Measurements from ENCODE around the gene PARS2.
"Not testable (repeated sequence)": the region's sequence is repeated elsewhere in the genome, so short reads cannot be mapped to it uniquely, and the experiment has no call there.

Gene PARS2

GRCh38 chr1:54788459-54788858, 24.1 kb upstream of the PARS2 start:
- DNase-seq (no peak), ATAC-seq (no peak)
- Mint-ChIP-seq H3K27me3 (no peaks in the 10 kb centered on the region), H3K27ac (peak overlapping the region in 1 of 2 donors; percentile 30), H3K4me3 (no peak overlapping the region), H3K4me1 (no peaks in the 10 kb centered on the region), H3K9me3 (no peaks in the 10 kb centered on the region)

DNA sequence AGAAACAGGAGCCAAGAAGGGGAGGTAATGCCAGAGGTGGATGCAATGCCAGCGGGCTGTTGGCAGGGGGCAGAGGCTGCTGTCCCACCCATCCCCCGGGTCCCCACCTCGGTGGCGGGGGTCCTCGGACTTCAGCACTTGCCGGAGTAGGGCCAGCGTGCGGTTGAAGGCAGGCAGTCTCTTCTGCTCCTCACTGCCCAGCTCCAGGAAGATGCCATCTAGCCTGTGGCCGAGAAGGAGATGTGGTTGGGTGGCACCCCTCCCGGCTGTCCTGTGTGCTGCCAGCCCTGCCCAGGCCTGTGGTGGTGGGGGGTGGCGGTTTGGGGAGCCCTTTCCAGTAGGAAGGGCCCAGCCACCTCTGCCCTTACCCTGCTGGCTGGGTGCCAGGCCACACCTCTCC, 23.3 kb upstream of the PARS2 start:
- no peaks in the 10 kb centered on the region for H3K27me3 Mint-ChIP-seq

GRCh38 chr1:54786778-54787177, 22.5 kb upstream of the PARS2 start:
- H3K27me3 Mint-ChIP-seq = no peaks in the 10 kb centered on the region
- no peaks in the 10 kb centered on the region for H3K4me1 Mint-ChIP-seq
- ATAC-seq = no peak

More for the DNA sequence above, 23.3 kb upstream of the PARS2 start:
- DNase-seq (no peak), ATAC-seq (peak; percentile 29)
- Mint-ChIP-seq H3K4me3 (no peak overlapping the region), H3K27ac (peak overlapping the region in 1 of 2 donors; percentile 77), H3K9me3 (no peaks in the 10 kb centered on the region), H3K4me1 (no peaks in the 10 kb centered on the region)

GRCh38 chr1:54784066-54784465, 19.7 kb upstream of the PARS2 start:
- no peaks in the 10 kb centered on the region for H3K9me3 Mint-ChIP-seq
- no peak overlapping the region for H3K4me3 Mint-ChIP-seq
- H3K4me1 Mint-ChIP-seq = no peaks in the 10 kb centered on the region
- ATAC-seq (no peak), DNase-seq (no peak)
- H3K27ac Mint-ChIP-seq = no peak overlapping the region
- no peaks in the 10 kb centered on the region for H3K27me3 Mint-ChIP-seq

More at GRCh38 chr1:54786778-54787177, 22.5 kb upstream of the PARS2 start:
- Mint-ChIP-seq H3K9me3 (no peaks in the 10 kb centered on the region), H3K4me3 (no peak overlapping the region), H3K27ac (peak overlapping the region in 1 of 2 donors; percentile 7)
- no peak for DNase-seq

GRCh38 chr1:54782588-54782987, 18.3 kb upstream of the PARS2 start:
- Mint-ChIP-seq H3K4me1 (no peaks in the 10 kb centered on the region), H3K4me3 (no peak overlapping the region), H3K27me3 (no peaks in the 10 kb centered on the region), H3K27ac (no peak overlapping the region), H3K9me3 (no peaks in the 10 kb centered on the region)
- DNase-seq (no peak), ATAC-seq (no peak)

DNA sequence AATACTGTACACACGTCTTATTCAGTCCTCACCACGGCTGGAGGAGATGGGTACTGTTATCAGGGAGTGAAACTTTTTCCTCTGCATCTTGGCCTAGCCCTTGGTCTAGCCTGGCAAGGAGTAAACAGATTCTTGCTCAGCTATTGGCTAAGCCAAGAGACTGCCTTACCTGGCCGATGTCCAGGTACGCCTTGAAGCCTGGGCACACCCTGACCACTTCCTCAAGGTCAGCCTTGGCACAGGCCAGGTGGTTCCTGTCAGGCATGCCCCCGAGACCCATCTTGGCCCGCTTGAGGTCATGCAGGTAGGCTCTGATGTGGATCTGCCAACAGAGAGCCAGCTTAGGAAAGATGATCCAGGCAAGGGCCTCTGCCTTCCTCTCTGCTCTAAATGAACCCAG, 17.8 kb upstream of the PARS2 start:
- H3K9me3 Mint-ChIP-seq = no peaks in the 10 kb centered on the region
- H3K4me1 Mint-ChIP-seq = no peaks in the 10 kb centered on the region
- H3K4me3 Mint-ChIP-seq = no peak overlapping the region
- DNase-seq (no peak), ATAC-seq (no peak)
- H3K27ac Mint-ChIP-seq = no peak overlapping the region
- no peaks in the 10 kb centered on the region for H3K27me3 Mint-ChIP-seq

- H3K4me3 Mint-ChIP-seq = no peak overlapping the region
- no peak overlapping the region for H3K27ac Mint-ChIP-seq
- no peaks in the 10 kb centered on the region for H3K27me3 Mint-ChIP-seq
- peak; percentile 40 for ATAC-seq
- H3K9me3 Mint-ChIP-seq = no peaks in the 10 kb centered on the region
- no peak for DNase-seq
- H3K4me1 Mint-ChIP-seq = no peaks in the 10 kb centered on the region
These were observed 16.9 kb upstream of the PARS2 start for GRCh38 chr1:54781023-54781723.

GRCh38 chr1:54777431-54777830, 13.1 kb upstream of the PARS2 start:
- H3K4me1 Mint-ChIP-seq = no peaks in the 10 kb centered on the region
- H3K4me3 Mint-ChIP-seq = no peak overlapping the region
- H3K27ac Mint-ChIP-seq = no peak overlapping the region
- H3K27me3 Mint-ChIP-seq = no peaks in the 10 kb centered on the region
- no peak for DNase-seq
- no peaks in the 10 kb centered on the region for H3K9me3 Mint-ChIP-seq
- no peak for ATAC-seq

DNA sequence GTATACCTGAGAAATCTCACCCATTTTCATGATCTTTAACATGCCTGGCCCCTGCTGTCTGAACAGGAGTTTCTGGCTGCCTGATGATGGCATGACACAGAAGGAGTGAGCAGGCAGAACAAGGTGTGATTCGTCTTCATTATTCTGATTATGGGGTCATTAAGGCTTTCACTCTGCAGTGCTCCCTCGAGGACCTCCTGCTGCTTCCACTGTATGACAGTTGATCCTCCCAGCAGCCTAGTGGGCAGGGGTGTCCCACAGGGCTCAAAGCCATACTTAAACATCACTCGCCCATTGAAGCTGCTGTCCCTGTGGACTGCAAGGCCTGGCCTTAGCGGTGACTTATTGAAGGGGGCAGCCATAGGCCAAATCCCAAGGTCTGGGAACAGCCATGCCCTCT, 12.7 kb upstream of the PARS2 start:
- no peak for DNase-seq
- Mint-ChIP-seq H3K4me1 (no peaks in the 10 kb centered on the region), H3K27me3 (no peaks in the 10 kb centered on the region), H3K27ac (no peak overlapping the region), H3K4me3 (no peak overlapping the region), H3K9me3 (no peaks in the 10 kb centered on the region)
- ATAC-seq = no peak

DNA sequence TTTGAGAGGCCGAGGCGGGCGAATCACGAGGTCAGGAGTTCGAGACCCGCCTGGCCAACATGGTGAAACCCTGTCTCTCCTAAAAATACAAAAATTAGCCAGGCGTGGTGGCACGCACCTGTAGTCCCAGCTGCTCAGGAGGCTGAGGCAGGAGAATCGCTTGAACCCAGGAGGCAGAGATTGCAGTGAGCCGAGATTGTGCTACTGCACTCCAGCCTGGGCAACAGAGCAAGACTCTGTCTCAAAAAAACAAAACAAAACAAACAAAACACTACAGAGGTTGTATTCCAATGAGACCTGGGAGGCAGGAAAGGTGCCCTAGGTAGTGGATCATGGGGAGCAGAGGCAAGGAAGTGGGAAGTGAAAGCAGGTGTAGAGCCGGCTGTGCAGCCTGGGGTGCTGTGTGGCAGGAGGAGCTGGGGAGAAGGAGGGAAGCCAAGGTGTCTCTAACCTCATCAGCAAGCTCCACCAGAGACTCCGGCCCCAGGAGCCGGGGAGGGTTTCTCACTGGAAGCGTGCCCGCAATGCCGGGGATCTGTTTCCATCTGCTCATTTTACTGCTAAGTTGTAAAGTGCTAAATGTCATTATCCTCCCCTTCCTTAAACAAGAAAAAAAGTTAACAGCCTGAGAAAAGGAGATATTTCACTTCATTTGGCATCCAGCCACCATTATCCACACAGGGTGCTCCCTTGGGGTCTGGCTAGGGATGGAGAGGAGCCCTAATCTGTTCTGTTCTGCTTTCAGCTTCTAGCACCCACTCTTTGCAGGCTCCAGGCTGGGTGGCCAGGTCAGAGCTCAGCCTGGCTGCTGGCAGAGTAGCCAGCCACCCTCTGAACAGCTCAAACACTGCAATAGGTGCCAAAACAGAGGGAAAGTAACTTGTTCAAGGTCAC, 11.8 kb upstream of the PARS2 start:
- DNase-seq, H3K27ac Mint-ChIP-seq, H3K9me3 Mint-ChIP-seq, H3K4me3 Mint-ChIP-seq, H3K27me3 Mint-ChIP-seq, H3K4me1 Mint-ChIP-seq, ATAC-seq: not testable (repeated sequence)

DNA sequence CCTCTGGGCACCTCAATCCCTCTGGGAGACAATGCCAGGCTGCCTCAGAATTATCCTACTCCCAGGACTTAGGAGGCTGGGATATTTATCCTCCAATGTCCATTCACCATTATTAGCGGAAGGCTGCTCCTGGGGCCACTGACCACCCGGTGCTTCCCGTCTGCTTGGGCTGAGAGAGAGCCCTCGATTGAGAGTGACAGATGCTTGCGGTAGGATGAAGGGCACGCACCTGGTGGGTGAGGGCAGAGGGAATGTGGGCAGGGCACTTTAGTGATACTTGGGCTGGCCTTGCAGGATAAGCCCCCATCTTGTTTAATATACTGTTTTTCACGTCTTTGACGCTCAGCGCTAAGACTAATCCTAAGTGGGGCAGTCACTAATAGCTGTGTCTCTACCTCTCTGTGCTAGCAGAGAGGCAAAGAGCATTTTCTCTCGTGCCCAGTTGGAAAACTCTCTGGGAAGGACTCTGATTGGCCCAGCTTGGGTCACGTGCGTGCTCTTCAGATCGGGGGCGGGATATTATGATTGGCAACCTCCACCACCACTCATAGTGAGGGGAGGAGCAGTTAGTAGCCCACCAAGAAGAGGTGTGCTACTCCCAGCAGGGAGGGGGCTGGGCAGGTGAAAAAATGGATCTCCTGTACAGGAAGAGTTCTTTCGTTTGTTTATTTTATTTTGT, 10.6 kb upstream of the PARS2 start:
- peak overlapping the region in 1 of 2 donors; percentile 83 for H3K27ac Mint-ChIP-seq
- no peaks in the 10 kb centered on the region for H3K4me1 Mint-ChIP-seq
- DNase-seq = no peak
- no peak for ATAC-seq
- H3K27me3 Mint-ChIP-seq = no peaks in the 10 kb centered on the region
- H3K4me3 Mint-ChIP-seq = no peak overlapping the region
- H3K9me3 Mint-ChIP-seq = no peaks in the 10 kb centered on the region

DNA sequence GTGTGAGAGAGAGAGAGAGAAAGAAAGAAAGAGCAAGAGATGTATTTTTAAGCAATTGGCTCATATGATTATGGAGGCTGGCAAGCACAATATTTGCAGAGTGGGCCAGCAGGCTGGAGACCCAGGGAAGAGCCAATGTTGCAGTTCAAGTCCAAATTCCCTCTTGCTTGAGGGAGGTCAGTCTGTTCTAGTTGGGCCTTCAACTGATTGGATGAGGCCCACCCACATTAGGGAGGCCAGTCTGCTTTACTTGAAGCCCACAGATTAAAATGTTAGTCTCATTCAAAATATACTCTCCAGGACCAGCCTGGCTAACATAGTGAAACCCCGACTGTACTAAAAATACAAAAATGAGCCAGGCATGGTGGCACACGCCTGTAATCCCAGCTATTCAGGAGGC, 8.6 kb upstream of the PARS2 start:
- DNase-seq (no peak), ATAC-seq (no peak)
- Mint-ChIP-seq H3K27ac (no peak overlapping the region), H3K9me3 (no peaks in the 10 kb centered on the region), H3K27me3 (no peaks in the 10 kb centered on the region), H3K4me1 (no peaks in the 10 kb centered on the region), H3K4me3 (no peak overlapping the region)

DNA sequence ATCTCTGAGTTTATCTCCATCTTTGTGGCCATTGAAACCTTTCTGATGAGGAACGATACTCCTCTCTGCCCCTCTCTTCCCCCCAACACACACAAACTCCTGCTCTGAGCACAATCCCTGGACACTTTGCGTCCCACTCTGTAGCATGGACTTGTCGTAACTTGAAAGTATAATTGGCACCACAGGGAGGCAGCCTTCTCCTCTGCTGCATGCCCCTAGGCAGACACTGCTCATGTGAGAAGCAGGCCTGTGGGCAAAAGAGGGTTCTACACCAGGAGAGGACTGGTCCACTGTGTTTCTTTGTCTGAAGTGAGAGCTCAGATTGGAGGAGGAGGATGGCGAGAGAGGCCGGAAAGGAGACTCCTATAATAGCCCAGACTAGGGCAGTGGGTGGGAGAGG, 3.8 kb upstream of the PARS2 start:
- Mint-ChIP-seq H3K4me3 (no peak overlapping the region), H3K27me3 (no peaks in the 10 kb centered on the region), H3K9me3 (no peaks in the 10 kb centered on the region), H3K4me1 (peaks cover 13% of the 10 kb centered on the region), H3K27ac (no peak overlapping the region)
- DNase-seq (peak; percentile 5 to 22), ATAC-seq (no peak)

DNA sequence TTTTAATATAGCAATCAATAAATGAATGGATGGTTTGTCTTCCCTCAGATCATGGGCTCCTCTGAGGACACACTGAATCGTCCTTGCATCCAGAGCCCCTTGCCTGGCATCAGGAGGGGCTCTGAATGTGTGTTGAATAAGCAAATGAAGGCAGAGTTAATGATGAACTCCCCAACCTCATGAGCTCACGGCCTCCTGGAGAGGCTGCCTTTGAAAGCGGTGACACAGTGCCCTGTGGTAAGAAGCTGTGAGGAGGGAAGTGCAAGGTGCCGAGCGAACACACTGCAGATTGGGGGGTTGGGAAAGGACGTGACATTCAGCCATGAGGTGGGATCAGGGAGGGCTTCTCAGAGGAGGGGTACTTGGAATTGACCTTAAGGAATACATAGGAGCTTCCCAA, 3.2 kb upstream of the PARS2 start:
- DNase-seq (no peak), ATAC-seq (no peak)
- no peaks in the 10 kb centered on the region for H3K27me3 Mint-ChIP-seq
- H3K4me1 Mint-ChIP-seq = peaks cover 19% of the 10 kb centered on the region
- no peaks in the 10 kb centered on the region for H3K9me3 Mint-ChIP-seq
- H3K4me3 Mint-ChIP-seq = no peak overlapping the region
- no peak overlapping the region for H3K27ac Mint-ChIP-seq

DNA sequence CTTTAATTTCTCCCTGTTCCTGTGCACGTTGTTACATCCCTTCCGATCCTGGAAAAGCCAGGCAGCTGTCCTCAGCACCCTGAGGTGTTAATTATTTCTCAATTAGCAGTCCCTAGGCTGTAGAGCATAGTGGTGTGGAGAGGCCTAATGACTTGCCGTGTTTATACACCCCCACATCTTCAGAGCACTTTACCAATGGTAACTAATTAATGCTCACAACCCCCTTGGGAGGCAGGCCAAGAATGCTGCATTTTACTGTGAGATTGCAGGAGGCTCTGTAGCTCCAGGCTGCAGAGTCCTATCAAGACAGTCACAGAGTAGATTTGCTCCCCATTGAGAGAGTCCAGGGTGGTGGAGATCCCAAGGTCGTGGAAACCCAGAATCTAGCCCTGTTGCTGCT, 2.4 kb upstream of the PARS2 start:
- Mint-ChIP-seq H3K27me3 (no peaks in the 10 kb centered on the region), H3K4me1 (peaks cover 21% of the 10 kb centered on the region), H3K27ac (no peak overlapping the region), H3K4me3 (no peak overlapping the region), H3K9me3 (no peaks in the 10 kb centered on the region)
- DNase-seq = no peak
- ATAC-seq = no peak
